ENCODE data around the gene TLK1. TPM values are rescaled to one million over a fixed set of nuclear protein-coding genes. Genes with fewer than 3 reads are reported as not detected.

TLK1 gene
- 25.5 and 29.6 TPM in 2 replicates for total RNA-seq

DNA sequence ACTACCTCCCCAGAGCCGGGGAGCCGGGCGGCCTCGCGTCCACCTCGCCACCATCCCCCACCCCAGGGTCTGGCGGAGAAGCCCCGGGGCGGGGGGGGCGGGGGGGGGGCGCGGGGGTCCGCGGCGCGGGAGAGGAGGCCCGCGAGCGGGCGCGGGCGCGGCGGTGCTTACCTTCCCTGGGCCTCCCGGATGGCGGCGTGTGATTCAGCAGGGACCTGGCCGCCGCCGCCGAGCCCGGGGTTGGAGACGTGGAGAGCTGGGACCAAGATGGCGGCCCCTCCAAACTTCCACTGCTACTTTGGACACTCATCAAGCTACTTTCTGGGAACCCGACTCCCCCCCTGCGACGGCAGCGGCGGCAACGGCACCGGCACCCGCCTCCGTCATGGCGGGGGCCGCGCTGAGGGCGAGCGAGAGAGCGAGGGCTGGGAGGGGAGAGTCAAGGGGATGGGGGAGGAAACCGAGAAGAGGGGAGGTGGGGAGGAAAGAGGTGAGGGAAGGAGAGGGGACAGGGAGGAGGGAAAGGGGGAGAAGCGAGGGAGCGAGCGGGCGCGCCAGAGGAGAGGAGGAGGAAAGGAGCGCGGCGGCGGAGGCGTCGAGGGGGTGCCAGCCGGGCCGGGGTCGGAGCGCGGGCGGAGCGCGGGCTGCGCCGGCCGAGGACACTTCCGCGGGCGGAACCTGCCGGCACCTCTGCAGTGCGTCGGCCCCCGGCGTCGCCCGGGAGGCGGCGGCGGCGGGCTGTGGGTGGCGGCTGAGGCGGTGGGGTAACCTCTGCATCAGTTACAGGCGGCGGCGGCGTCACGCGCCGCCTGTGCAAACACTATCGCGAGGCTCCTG lies at the start of gene TLK1:
Gene TLK1, minus strand, starts transcription at position 775 of the 837 bp plus-strand sequence. Its CDS starts 465 bp downstream, at position 310.

Other genes with a start within 250 kb of the TLK1 start
- 34.5 and 37.1 TPM in 2 replicates for gene GORASP2, start 231.6 kb downstream of the TLK1 start, total RNA-seq